AG09309 (cell line): ENCODE data around the gene VPS8.

ENCODE experiments used
- DNase-seq: peaks from one replicate; pipeline ENCODE4 v3.0.0-alpha.2; 2010; ENCODE audit warnings: low read depth
- H3K4me3 ChIP-seq: 2 replicates; pipeline ENCODE4 v1.5.1; 2011; ENCODE audit warnings: mild to moderate bottlenecking, low read depth, low read length, moderate library complexity; ENCODE audit not compliant: control insufficient read depth
- TF ChIP-seq, protein P1 (sequence below): IDR thresholded peaks from 2 replicates; pipeline ENCODE4 v1.5.1; 2011; ENCODE audit warnings: mild to moderate bottlenecking, low read depth, low read length, inconsistent platforms; ENCODE audit not compliant: insufficient read depth, control insufficient read depth; ENCODE audit errors: missing control alignments

VPS8 gene

DNA sequence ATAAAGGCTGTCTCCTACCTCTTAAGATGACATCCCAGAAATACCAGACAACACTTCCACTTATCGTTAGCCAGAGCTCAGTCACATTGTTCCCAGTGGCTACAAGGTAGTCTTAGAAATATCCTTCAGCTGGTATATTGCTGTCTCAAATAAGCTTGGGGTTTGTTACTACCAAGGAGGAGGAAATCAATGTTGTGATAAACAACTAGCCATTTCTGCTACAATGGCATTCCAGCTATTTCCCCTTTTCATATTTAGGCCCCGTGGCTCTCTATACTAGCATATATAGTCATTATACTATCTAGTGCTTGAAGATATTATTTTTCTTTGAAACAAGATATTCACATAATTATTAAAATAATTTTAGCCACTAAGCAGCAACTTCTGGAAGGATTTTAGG, 56.5 kb downstream of the VPS8 start:
- no peak overlapping the region for H3K4me3 ChIP-seq
- DNase-seq, result no peak
- TF ChIP-seq, protein P1, sequence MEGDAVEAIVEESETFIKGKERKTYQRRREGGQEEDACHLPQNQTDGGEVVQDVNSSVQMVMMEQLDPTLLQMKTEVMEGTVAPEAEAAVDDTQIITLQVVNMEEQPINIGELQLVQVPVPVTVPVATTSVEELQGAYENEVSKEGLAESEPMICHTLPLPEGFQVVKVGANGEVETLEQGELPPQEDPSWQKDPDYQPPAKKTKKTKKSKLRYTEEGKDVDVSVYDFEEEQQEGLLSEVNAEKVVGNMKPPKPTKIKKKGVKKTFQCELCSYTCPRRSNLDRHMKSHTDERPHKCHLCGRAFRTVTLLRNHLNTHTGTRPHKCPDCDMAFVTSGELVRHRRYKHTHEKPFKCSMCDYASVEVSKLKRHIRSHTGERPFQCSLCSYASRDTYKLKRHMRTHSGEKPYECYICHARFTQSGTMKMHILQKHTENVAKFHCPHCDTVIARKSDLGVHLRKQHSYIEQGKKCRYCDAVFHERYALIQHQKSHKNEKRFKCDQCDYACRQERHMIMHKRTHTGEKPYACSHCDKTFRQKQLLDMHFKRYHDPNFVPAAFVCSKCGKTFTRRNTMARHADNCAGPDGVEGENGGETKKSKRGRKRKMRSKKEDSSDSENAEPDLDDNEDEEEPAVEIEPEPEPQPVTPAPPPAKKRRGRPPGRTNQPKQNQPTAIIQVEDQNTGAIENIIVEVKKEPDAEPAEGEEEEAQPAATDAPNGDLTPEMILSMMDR, result no peak

DNA sequence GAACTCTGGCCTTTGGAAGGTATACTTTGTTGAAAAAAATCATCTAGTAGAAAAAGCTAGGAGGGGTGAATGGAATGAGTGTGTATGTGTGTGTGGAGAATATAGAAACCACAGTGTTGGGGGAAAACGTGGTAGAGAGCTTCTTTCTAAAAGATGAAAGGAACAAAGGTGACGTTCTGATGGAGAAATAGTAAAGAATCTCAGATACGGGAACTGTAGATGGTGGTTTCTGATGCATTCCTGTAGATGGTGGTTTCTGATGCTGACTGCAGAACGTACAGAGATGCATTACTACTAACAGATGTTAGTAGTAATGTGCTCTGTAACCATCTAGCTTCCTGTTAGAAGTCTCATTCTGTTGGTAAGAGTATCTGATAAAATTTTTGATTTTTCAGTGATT, 60.2 kb downstream of the VPS8 start:
- TF ChIP-seq, protein P1, result no peak
- no peak overlapping the region for H3K4me3 ChIP-seq
- DNase-seq, result no peak

DNA sequence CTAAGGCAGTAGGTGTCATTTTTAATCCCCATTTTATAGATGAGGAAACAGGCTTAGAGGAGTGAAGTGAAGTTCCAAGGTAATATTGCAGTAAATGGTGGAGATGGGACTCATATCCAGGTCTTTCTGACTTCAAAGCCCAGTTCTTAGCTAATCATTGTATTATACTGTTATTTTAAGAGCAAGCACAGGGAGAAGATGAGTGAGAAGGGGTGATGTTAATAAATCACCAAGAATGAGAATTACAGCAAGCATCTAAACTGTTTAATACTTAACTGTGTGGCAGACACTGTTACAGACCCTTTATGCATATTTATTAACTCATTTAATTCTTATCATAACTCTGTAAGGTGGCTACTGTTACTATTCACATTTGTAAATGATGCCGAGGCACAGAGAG, 61.2 kb downstream of the VPS8 start:
- H3K4me3 ChIP-seq, result no peak overlapping the region
- TF ChIP-seq, protein P1, result no peak
- DNase-seq, result no peak

DNA sequence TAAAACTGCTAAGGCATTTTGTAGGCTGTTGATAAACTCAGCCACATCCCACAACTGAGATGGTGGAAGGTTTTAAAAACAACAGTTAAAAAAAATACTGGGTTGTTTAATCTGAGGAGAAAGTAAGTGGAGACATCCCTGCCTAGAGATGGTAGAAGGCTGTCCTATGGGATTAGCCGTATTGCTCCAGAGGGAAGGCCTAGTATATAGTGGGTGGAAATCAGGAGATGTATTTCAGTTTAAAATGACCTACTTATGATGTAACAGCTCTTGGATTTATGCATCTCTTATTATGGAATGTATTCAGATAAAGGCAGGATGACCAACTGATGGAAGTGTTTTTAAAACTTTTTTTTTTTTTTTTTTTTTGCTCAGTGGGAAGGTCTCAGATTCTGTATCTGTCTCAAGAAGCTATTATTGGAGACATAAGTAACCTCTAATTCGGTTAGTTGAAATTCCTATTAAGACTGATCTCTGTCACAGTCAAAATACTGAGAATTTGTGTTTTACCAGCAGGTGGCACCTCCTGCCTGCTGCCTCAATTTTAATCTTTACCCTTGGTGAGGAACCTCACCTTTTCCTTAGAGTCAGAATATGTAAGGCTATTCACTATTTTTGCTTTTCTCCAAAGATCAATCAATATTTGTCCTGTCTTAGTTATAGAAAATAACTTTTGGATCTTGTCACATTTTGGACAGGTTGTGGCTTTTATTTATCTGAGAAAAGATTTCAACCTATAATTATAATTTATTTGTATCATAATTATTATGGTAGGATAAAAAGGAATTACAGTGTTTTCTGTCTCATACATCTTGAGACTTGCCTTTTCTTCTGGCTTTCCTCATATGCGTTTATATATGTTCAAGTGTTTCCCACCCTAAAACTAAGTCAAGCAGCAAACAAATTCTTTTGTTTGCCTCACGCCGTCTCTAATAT, 63.0 kb downstream of the VPS8 start:
- H3K4me3 ChIP-seq, result no peak overlapping the region
- no peak for DNase-seq
- TF ChIP-seq, protein P1, result peak; percentile 60

DNA sequence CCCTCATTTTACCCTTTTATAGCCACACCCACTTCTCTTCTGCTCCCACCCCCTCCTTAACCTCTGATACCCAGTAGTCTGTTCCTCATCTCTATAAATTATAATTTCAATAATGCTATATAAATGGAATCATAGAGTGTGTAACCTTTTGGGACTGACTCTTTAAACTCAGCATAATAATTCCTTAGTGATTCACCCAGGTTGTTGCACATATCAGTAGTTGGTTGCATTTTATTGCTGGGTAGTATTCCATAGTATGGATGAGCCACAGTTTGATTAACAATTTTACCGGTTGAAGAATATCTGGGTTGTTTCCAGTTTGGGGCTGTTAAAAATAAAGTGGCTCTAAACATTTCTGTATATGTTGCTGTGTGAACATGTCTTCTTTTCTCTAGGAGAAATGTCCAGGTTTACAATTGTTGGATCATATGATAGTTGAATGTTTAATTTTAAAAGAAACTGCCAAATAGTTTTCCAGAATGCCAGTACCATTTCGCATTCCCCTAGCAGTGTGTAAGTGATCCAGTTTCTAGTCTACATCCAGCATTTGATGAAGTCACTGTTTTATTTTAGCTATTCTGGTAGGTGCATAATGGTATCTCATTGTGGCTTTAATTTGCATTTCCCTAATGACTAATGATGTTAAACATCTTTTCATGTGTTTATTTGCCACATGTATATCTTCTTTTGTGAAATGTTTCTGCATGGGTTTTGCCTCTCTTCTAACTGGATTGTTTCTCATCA, 68.5 kb downstream of the VPS8 start:
- DNase-seq, result no peak
- TF ChIP-seq, protein P1, result no peak
- no peak overlapping the region for H3K4me3 ChIP-seq

DNA sequence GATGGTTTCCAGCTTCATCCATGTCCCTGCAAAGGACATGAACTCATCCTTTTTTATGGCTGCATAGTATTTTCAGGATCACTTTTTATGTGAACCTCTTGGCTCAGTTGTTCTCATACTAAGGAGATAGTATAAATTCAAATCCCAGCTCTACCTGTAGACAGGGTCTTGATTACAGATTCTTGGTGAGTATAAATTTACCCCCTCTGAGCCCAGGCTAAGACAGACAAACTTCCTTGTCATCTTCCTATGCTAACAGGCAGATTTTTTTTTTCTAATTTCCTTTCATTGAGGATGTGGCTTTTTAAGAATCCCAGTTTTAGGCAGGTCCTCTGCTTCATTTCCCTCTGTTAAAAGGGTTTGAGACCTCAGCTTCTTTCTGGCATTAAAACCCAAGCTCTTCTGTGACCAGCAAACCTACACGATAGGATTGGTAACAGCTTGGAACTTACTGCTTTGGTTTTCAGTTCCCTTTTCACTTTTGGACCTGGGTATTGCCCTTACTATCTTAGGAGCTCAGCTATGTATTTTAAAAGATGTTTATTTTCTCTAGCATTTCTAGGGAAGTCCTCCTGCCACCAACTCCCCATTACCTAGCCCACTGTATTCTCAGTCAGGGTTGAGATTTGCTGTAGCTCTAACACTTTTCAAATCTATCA, 72.5 kb downstream of the VPS8 start:
- no peak for DNase-seq
- H3K4me3 ChIP-seq, result no peak overlapping the region
- TF ChIP-seq, protein P1, result no peak
